OCI-LY3 (cell line): ENCODE results near the gene WDR70.
"Not testable (repeated sequence)": the region's sequence is repeated elsewhere in the genome, so short reads cannot be mapped to it uniquely, and the experiment has no call there.

Experiments
- H2AFZ ChIP-seq: fragments of 200-600, 300-600 bp; shearing (Covaris generic); 2 replicates; pipeline ENCODE4 v1.6.0; 2014; ENCODE audit warnings: antibody characterized with exemption, low read depth, low read length
- H3K27ac ChIP-seq: fragments of 200-600, 300-600 bp; sonication (generic); 2 replicates; pipeline ENCODE4 v1.5.1; 2014; ENCODE audit warnings: mild to moderate bottlenecking, low read length, moderate library complexity, mixed read lengths
- H3K27me3 ChIP-seq: fragments of 200-600, 300-600 bp; sonication (generic); 2 replicates; pipeline ENCODE4 v1.6.1; 2014; ENCODE audit warnings: low read depth, low read length, mixed read lengths
- H3K36me3 ChIP-seq: fragments of 200-600, 300-600 bp; sonication (generic); replicated peaks from 2 replicates; pipeline ENCODE3; 2014; ENCODE audit warnings: low read depth, low read length, mixed read lengths
- H3K4me1 ChIP-seq: fragments of 300-600, 200-600 bp; sonication (generic); 2 replicates; pipeline ENCODE4 v1.6.1; 2014; ENCODE audit warnings: low read length, mixed read lengths
- H3K4me2 ChIP-seq: fragments of 200-600, 300-600 bp; sonication (generic); 2 replicates; pipeline ENCODE4 v1.6.1; 2014; ENCODE audit warnings: low read length, mixed read lengths
- H3K4me3 ChIP-seq: fragments of 300-600, 200-600 bp; sonication (generic); 2 replicates; pipeline ENCODE4 v1.5.1; 2014; ENCODE audit warnings: antibody characterized with exemption, mild to moderate bottlenecking, low read length, moderate library complexity
- H3K79me2 ChIP-seq: fragments of 300-600, 200-600 bp; shearing (Covaris generic); 2 replicates; pipeline ENCODE4 v1.6.1; 2014; ENCODE audit warnings: mild to moderate bottlenecking, low read length, mixed read lengths
- H3K9ac ChIP-seq: fragments of 300-600, 200-600 bp; shearing (Covaris generic); 2 replicates; pipeline ENCODE4 v1.6.0; 2014; ENCODE audit warnings: mild to moderate bottlenecking, low read length, moderate library complexity
- H3K9me3 ChIP-seq: fragments of 200-600, 300-600 bp; shearing (Covaris generic); 2 replicates; pipeline ENCODE4 v1.6.1; 2014; ENCODE audit warnings: low read length, mixed read lengths; ENCODE audit not compliant: insufficient read depth
- H4K20me1 ChIP-seq: fragments of 200-600, 300-600 bp; sonication (generic); 2 replicates; pipeline ENCODE4 v1.6.1; 2016; ENCODE audit warnings: low read length, mixed read lengths; ENCODE audit not compliant: insufficient read depth
- CTCF ChIP-seq: fragments of 200-600, 300-600 bp; sonication (generic); IDR thresholded peaks from 2 replicates; pipeline ENCODE4 v1.5.1; 2014; ENCODE audit warnings: antibody characterized with exemption, low read length, low read depth
- EZH2phosphoT487 ChIP-seq: fragments of 200-600 bp; shearing (Covaris generic); IDR thresholded peaks from 2 replicates; pipeline ENCODE4 v1.6.1; 2018; ENCODE audit warnings: antibody characterized with exemption, mixed run types, low read depth

WDR70 gene

DNA sequence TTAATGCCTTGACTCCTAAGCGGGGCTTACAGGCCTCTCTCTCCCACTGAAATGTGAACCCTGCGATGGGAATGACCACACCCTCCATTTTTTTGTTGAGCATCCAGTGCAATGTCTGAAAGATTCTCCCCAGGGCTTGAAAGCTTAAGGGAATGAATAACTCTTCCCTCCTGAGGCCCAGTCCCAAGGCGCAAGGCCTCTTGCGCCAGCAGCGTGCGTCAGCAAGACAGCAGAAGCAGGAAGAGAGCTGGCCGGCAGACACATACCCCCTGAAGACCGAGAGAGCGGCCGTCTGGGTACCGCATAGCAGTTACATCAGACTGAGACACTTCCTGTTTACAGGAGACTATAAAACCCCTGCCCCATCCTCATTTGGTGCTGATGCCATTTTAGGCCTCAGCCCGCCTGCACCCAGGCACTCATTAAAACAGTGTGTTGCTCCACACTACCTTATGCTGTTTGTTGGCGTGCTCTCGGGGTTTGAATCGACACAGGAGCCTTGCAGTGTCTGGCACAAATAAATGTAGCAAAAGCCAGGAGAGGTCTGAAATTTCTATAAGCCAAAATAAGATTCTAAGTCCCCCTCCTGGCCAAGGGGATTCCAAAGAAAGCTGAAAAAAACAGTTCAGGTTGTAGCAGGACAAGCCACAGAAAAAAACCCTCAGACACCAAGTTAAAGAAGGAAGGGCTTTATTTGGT is 398.5 kb downstream of the WDR70 start:
- H3K4me2 ChIP-seq = no peak overlapping the region
- H3K9me3 ChIP-seq = no peaks in the 10 kb centered on the region
- H3K36me3 ChIP-seq = no peaks in the 10 kb centered on the region
- no peak overlapping the region for H3K27ac ChIP-seq
- no peaks in the 10 kb centered on the region for H4K20me1 ChIP-seq
- TF ChIP-seq CTCF (no peak), EZH2phosphoT487 (no peak)
- H3K4me3 ChIP-seq = no peak overlapping the region
- no peaks in the 10 kb centered on the region for H3K27me3 ChIP-seq
- no peaks in the 10 kb centered on the region for H3K79me2 ChIP-seq
- no peak overlapping the region for H2AFZ ChIP-seq
- no peak overlapping the region for H3K9ac ChIP-seq
- H3K4me1 ChIP-seq = 0 out of 2 replicates have a peak, but pooled peaks cover under 1% of the 10 kb centered on the region

GRCh38 chr5:37781409-37781808 is 402.3 kb downstream of the WDR70 start:
- not testable (repeated sequence) for H3K79me2 ChIP-seq, H3K4me3 ChIP-seq, H3K36me3 ChIP-seq, H4K20me1 ChIP-seq, H3K4me2 ChIP-seq, H3K4me1 ChIP-seq, H3K27me3 ChIP-seq, H3K9me3 ChIP-seq, H3K9ac ChIP-seq, H2AFZ ChIP-seq, H3K27ac ChIP-seq

DNA sequence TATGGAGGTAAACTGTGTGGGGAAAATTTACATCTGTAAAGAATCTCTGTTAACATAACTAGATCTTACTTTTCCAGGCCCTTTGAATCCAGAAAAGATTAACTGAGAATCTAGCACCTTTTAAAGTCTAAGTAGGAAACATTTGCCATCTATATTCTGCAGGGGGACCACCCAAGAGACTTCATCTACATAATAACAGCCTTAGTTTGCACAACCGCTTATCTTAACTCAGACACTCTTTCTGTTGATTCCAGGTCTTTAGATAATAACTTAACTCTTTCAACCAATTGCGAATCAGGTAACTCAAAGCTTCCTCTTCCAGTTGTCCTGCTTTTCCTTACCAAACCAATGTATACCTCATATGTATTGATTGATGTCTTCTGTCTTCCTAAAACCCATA is 407.3 kb downstream of the WDR70 start:
- Histone ChIP-seq H3K9ac (no peak overlapping the region), H3K36me3 (no peaks in the 10 kb centered on the region), H3K4me3 (no peak overlapping the region), H3K9me3 (no peaks in the 10 kb centered on the region), H3K27me3 (no peaks in the 10 kb centered on the region), H3K4me2 (no peak overlapping the region), H3K79me2 (no peaks in the 10 kb centered on the region), H3K4me1 (no peaks in the 10 kb centered on the region), H4K20me1 (no peaks in the 10 kb centered on the region), H3K27ac (no peak overlapping the region), H2AFZ (no peak overlapping the region)
- TF ChIP-seq CTCF = no peak
- no peak for TF ChIP-seq EZH2phosphoT487

DNA sequence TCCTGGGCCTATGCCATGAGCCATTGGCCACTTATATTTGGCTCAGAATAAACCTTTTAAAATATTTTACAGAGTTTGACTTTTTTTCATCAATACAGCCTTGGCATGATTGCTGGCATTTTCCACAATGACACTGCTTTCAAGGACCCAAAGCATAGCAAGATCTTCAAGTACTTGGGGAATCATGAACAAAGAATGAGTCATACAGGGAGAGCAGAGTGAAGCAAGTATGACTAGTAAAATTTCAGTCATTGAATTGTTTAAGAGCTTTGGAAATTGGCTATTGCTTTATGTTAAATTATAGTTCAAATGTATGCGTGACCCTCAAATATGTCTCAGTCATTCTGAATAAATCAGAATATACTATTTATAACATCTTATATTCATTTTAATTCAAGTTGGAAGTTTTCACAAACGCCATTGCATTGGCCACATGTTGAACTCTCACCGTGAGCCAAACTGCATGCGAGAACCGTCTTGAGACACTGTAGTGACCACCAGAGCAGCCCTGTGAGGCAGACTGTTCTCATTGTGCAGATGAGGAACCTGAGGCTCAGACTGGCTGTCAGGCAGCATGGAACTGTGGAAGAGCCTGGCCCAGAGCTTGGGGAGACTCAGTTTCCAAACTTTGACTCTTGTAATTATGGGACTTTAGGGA is 407.9 kb downstream of the WDR70 start:
- H3K79me2 ChIP-seq = no peaks in the 10 kb centered on the region
- no peak overlapping the region for H3K27ac ChIP-seq
- H2AFZ ChIP-seq = no peak overlapping the region
- H3K27me3 ChIP-seq = no peaks in the 10 kb centered on the region
- H3K9ac ChIP-seq = no peak overlapping the region
- H3K4me2 ChIP-seq = no peak overlapping the region
- TF ChIP-seq EZH2phosphoT487 (no peak), CTCF (no peak)
- H4K20me1 ChIP-seq = no peaks in the 10 kb centered on the region
- H3K4me3 ChIP-seq = no peak overlapping the region
- H3K4me1 ChIP-seq = no peaks in the 10 kb centered on the region
- no peaks in the 10 kb centered on the region for H3K36me3 ChIP-seq
- H3K9me3 ChIP-seq = no peaks in the 10 kb centered on the region
